Measurements from ENCODE around the gene CGAS. TPM values are rescaled to one million over a fixed set of nuclear protein-coding genes. Genes with fewer than 3 reads are reported as not detected.

CGAS gene
- total and polyA plus RNA-seq, 9 of the 15 experiments (the other 6 are each of a cell fraction or from before 2014, with no cell fraction given): 0.01 to 0.32 (median 0.06) TPM; not detected in 2

- TF ChIP-seq ATF2 (CRISPR knock-in tag; IDR thresholded peaks at IDR 0.05): no peak
- no peak for TF ChIP-seq U2AF1 (optimal IDR thresholded peaks at IDR 0.05; ENCODE audit: low read depth, low read length)
- TF ChIP-seq RREB1 (CRISPR knock-in tag; IDR thresholded peaks at IDR 0.05): no peak
- no peak; the same call in 1 of the 2 replicates for TF ChIP-seq ZBTB7A (IDR thresholded peaks at IDR 0.05; ENCODE audit: borderline replicate concordance, control insufficient read depth, low read depth, low read length)
- TF ChIP-seq XRCC5 (IDR thresholded peaks at IDR 0.05; ENCODE audit: low read depth, low read length): no peak
- TF ChIP-seq E2F1 (CRISPR knock-in tag; IDR thresholded peaks at IDR 0.05): no peak
- TF ChIP-seq FOXJ3 (CRISPR knock-in tag; IDR thresholded peaks at IDR 0.05): no peak
- TF ChIP-seq ELF2 (CRISPR knock-in tag; IDR thresholded peaks at IDR 0.05): no peak
- TF ChIP-seq CTCF (IDR thresholded peaks at IDR 0.05 in 2 of 3, conservative IDR thresholded peaks at IDR 0.05 in 1 of 3; ENCODE audit: insufficient read depth in 2 of 3, low read depth in 1 of 3, low read length in 3 of 3): peak; percentile 78 to 82 (median 81)
- TF ChIP-seq ZBTB11 (CRISPR knock-in tag; IDR thresholded peaks at IDR 0.05): peak in 1 of 3 experiments; percentile 68; a peak in 1 of 6 replicates
- no peak for TF ChIP-seq ZNF699 (CRISPR knock-in tag; IDR thresholded peaks at IDR 0.05; ENCODE audit: insufficient replicate concordance)
These were observed 63.1 kb downstream of the CGAS start (continued) for GRCh38 chr6:73388800-73389512.

Data from K562 (cell line).